ENCODE data around the gene PDCD1.

Gene PDCD1

DNA sequence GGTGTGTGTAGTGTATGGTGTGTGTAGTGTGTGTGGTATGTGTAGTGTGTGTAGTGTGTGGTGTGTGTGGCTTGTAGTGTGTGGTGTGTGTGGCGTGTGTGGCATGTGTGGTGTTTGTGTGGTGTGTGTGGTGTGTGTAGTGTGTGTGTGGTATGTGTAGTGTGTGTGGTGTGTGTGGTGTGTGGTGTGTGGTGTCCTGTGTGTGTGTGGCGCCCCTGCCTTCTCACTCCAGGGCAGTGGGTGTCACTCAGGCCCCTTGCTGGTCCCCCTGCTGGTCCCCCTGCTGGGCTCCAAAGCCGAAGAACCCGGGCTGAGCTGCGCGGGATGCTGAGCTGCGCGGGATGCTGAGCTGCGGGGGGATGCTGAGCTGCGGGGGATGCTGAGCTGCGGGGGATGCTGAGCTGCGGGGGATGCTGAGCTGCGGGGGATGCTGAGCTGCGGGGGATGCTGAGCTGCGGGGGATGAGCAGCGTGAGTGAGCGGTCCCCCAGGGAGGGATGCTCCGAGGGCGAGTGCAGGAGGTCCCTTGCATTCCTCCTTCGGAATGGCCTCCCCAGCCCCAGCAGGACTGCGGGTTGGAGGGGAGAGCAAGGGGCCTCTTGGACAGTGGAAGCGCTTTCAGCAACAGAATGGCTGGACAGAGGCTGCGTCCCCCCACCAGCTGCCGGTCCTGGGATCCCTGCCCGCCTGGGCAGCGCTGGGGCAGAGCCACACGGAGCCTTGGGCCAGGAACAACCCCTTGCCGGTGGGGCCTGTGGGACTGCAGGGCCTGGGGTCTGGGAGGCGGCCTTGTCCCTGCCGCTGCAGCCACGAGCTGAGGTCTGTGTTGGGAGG is 7.5 kb upstream of the PDCD1 start:
- DNase-seq (ENCODE audit: low read depth in 3 of 3, low spot score in 1 of 3): no peak

DNA sequence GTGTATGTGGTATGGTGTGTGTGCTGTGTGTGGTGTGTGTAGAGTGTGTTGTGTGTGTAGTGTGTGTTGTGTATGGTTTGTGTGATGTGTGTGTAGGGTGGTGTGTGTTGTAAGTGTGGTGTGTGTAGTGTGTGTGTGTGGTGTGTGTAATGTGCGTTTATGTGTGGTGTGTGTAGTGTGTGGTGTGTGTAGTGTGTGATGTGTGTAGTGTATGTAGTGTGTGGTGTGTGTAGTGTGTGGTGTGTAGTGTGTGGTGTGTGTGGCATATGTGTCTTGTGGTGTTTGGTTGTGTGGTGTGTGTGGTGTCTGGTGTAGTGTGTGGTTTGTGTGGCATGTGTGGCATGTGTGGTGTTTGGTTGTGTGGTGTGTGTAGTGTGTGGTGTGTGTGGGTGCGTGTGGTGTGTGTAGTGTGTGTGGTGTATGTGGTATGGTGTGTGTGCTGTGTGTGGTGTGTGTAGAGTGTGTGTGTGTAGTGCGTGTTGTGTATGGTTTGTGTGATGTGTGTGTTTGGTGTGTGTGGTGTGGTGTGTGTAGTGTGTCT is 6.8 kb upstream of the PDCD1 start:
- DNase-seq (ENCODE audit: low read depth in 3 of 3, low spot score in 1 of 3): no peak

DNA sequence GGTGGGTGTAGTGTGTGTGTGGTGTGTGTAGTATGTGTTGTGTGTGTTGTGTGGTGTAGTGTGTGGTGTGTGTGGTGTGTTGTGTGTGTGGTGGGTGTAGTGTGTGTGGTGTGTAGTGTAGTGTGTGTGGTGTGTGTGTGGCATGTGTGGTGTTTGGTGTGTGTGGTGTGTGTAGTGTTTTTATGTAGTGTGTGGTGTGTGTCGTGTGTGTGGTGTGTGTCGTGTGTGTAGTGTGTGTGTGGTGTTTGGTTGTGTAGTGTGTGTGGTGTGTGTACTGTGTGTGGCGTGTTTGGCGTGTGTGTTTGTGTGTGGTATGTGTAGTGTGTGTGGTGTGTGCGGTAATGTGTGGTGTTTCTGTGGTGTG is 6.1 kb upstream of the PDCD1 start:
- no peak for DNase-seq (ENCODE audit: low read depth in 3 of 3, low spot score in 1 of 3)

GRCh38 chr2:241864168-241864849 is 5.6 kb upstream of the PDCD1 start:
- no peak for DNase-seq (ENCODE audit: low read depth in 3 of 3, low spot score in 1 of 3)

- no peak for DNase-seq (ENCODE audit: low read depth in 3 of 3, low spot score in 1 of 3)
These were observed 4.9 kb upstream of the PDCD1 start for GRCh38 chr2:241863536-241863954.

DNA sequence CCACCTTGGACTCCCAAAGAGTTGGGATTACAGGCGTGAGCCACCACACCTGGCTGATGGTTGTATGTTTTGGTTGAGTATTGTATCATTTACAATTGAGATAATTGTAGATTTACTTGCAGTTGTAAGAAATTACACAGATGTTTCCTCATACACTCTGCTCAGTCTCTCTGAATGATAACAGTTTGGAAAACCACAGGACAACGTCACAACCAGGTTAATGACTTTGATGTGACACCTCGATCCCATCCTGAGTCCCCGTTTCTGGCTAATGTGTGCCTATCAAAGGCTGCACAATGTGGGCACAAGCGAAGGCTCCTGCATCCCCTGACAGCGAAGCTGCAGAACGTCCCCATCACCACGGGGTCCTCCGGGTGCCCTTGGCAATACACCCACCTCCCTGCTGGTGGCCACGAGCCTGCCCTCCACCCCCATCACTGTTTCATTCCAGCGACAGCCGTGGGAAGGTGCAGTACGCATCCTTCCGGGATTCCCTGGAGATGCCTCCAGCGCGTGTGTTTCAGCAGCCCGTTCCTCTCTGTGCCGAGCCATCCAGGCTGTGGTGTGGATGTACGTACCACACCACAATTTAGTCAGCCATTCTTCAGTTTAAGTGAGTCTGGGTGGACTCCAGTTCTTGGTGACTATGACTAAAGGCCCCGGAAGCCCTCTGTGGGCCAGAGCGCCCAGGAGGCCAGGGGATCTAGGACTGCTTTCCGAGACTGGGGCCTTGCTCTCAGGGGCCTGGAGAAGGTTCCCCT is 4.3 kb upstream of the PDCD1 start:
- no peak for DNase-seq (ENCODE audit: low read depth in 3 of 3, low spot score in 1 of 3)

DNA sequence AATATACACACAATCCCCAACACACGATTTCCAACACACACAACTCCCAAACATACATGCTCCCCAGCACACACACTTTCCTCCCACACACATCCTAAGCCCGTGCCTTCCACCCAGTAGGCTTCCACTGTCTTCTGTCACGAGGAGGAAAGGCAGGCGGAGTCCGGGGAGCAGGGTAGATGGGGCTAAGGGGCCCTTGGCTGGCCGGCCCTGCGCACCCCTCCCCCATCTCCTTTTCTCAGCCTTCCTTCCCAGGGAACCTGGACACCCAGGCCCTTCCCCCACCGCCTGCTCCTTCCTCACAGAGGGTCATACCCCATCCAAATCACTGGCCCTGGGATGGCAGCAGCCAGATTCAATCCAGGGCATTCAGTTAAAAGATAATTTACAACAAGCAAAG is 3.4 kb upstream of the PDCD1 start:
- no peak for DNase-seq (ENCODE audit: low read depth in 3 of 3, low spot score in 1 of 3)

GRCh38 chr2:241861264-241861663 is 2.6 kb upstream of the PDCD1 start:
- no peak for DNase-seq (ENCODE audit: low read depth in 3 of 3, low spot score in 1 of 3)

- no peak for DNase-seq (ENCODE audit: low read depth in 3 of 3, low spot score in 1 of 3)
These were observed 1.7 kb upstream of the PDCD1 start for GRCh38 chr2:241860184-241861078.

DNA sequence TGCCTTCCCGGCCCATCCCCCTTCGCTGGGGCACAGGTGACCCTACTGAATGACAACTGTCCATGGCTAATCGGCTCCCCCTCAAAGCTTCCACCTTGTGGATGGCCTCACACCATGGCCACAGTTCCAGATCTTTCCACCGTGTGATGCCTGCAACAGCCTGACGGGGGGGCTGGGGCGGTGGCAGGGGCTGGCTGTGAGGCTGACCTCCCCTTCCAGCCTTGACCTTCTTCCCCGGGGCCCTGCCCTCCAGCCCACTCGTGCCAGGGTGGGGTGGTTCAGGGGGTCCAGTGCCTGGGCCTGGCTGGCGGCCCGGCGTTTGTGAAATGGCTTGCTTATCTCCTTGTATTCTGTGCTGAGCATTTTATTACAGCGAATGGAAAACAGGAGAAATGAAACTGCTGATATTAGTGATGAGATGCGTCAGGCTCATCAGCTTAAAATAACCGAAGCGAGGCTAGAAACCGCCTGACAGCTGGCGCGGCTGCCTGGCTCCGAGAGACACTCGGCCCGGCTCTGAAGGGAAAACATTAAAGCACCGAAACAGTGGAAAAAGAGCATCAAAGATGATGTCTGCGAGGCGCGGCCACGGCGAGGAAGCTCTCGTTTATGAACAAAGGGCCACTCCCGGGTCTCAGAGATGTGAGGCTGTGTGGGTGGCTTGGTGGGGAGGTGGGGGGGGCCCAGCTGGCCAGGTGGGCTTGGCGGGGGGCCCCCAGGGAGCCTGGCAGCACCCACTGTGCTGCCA is 916 bp upstream of the PDCD1 start:
- DNase-seq (ENCODE audit: low read depth in 3 of 3, low spot score in 1 of 3): peak in 2 of 3 donors; percentile 43

- DNase-seq (ENCODE audit: low read depth in 3 of 3, low spot score in 1 of 3): no peak
These were observed 332 bp upstream of the PDCD1 start for GRCh38 chr2:241859017-241859435.

- no peak for DNase-seq (ENCODE audit: low read depth in 3 of 3, low spot score in 1 of 3)
These were observed 1.0 kb downstream of the PDCD1 start for GRCh38 chr2:241857572-241858121.

DNA sequence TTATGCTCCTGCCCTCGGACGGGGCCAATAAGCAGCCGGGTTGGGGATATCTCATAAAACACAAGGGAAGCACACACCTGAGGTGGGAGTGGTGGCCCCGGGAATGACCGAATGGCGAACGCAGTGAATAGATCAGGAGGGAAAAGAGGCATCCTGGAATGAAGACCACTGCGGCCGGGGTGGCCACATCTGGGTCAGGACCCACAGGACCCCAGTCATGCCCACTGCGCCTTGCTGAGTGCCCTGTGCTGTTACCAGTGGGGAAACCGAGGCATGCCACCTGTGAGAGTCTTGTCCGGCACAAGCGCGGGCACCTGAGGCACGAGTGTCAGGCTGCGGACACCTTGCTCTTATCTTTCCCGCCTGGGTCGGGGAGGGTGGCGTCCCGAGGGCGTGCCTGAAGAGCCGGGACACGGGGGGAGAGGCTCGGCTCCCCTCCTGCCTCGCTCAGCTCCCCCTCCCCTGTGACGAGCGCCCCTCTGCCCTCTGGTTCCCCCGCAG is 1.6 kb downstream of the PDCD1 start:
- DNase-seq (ENCODE audit: low read depth in 3 of 3, low spot score in 1 of 3): no peak

- DNase-seq (ENCODE audit: low read depth in 3 of 3, low spot score in 1 of 3): no peak
These were observed 2.7 kb downstream of the PDCD1 start for GRCh38 chr2:241855888-241856422.

- no peak for DNase-seq (ENCODE audit: low read depth in 3 of 3, low spot score in 1 of 3)
These were observed 3.3 kb downstream of the PDCD1 start for GRCh38 chr2:241855245-241855887.

GRCh38 chr2:241854342-241855244 is 4.1 kb downstream of the PDCD1 start:
- DNase-seq (ENCODE audit: low read depth in 3 of 3, low spot score in 1 of 3): no peak

DNA sequence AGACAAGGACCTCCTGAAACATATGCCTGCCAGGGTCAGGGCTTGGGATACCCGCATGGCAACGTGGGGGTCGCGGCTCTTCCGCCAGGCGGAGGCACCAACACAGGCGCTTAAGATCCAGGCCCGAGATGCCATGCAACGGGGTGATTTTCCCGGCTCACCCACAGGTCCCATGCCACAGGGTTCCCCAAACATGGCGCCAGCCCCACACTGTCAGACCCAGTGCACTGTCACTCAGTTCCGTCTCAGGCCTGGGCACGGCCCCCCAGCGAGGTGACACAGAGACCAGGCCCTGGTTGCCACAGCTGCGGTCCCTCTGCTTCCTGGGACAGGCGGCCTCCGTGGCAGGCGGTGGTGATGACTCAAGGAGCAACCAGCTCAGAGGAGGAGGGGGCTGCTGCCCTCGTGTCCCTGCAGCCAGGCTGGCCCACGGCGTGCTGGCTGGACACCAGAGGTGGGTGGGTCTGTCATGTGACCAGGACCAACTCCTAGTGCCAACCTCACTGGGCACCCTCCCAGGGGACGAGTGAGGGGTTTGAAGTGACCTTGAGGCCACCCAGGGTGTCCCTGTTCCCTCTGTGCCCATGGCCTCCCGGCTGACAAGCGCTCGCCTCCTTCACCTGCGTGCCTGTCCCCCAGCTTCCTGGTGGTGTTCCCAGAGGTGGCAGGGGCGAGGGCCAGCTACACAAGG is 4.9 kb downstream of the PDCD1 start:
- DNase-seq (ENCODE audit: low read depth in 3 of 3, low spot score in 1 of 3): no peak

All from stimulated activated CD4-positive, alpha-beta T cell treated with anti-CD3 and anti-CD28 coated beads, TNF-alpha, amount 100 ng/mL, for 1 hour (primary cell).